GM03348 (cell line): ENCODE data around the gene RBBP8.
A peak's percentile ranks its signal among the peaks of the same experiment; 100 is the strongest.

Experiments used
- DNase-seq: peaks from one replicate; pipeline ENCODE4 v3.0.0; 2012; ENCODE audit warnings: low spot score

Gene RBBP8

DNA sequence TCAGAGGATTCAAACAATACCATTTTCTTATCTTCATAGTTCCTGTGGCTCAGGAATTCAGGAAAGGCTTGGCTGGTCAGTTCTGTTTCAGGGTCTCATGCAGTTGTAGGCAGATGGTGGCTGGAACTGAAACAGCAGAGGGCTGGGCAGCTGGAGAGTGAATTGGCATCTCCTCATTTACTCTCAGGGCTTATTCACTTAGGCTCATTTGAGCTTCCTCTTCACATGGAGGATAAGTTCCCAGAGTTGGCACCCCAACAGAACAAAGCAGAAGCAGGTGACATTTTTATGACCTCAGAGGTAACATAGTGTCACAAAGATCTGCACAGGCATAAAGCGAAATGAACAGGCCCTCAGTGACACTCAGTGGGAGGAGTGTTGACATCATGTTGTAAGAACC is 66.1 kb downstream of the RBBP8 start:
- peak; percentile 46 for DNase-seq

DNA sequence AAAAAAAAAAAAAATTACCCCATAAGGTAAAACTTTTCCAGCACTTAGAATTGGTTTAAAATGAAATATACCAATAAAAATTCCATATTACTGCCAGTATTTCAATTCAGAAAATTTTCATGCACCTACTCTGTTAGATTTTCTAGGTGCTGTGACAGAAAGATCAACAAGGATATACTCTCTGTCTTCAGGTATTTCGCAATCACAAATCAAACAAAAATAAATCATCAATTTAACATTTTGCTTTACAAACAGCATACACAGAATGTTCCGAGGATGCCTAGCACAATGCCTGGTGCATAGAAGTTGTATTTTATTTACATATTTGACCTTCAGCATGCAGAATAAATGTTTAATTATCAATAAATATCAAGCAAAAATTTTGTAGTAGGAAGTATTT is 66.5 kb downstream of the RBBP8 start:
- no peak for DNase-seq

- no peak for DNase-seq
Observed at GRCh38 chr18:23003289-23003688, 70.2 kb downstream of the RBBP8 start.

- DNase-seq, result no peak
Observed at GRCh38 chr18:23012249-23012648, 79.1 kb downstream of the RBBP8 start.

DNA sequence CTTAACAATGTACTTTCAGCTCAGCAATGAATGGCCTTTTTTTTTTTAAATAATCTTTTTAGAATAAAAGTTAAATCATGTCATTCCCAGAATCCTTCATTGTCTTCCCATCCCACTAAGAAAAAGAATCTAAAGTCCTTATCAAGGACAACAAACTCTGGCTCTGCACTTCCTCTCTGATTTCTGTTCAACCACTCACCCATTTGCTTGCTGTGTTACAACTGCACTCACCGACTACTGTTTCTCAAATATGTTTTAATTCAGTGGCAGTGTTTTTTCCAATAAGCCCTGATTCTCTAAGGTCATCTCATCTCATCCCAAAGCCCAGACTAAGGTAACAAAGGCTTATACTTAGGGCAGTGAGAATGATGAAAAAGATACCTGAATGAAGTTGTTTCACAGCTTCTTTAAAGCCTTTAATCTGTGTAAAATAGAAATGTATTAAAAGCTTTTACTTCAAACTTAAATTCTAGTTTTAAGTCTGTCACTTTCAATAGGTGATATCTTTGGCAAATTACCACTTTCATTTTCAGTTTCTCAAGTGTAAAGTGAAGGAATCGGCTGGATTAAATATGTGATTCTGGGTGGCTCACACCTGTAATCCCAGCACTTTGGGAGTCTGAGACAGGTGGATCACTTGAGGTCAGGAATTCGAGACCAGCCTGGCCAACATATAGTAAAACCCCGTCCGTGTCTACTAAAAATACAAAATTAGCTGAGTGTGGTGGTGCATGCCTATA is 87.6 kb downstream of the RBBP8 start:
- DNase-seq, result no peak

DNA sequence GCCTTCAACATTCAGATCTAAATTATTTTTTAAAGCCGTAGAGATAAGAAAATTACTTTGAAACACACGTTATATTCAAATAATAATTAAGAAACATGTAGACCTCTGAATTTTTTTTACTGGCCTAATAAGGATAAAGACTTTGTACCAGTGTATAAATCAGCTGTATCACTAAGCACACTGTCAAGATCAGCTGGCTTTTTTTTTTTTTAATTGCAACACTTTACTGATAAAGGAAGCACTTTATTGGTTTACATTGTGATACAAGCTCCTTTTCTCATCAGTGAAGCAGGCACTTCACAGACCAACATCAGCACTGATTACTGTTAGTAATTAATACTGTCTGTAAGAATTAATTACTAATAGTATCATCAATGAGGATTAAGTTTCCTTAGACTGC is 88.5 kb downstream of the RBBP8 start:
- DNase-seq, result no peak

GRCh38 chr18:23032030-23032582 is 99.0 kb downstream of the RBBP8 start:
- DNase-seq, result peak; percentile 85

GRCh38 chr18:23033056-23033455 is 99.9 kb downstream of the RBBP8 start:
- DNase-seq, result no peak

DNA sequence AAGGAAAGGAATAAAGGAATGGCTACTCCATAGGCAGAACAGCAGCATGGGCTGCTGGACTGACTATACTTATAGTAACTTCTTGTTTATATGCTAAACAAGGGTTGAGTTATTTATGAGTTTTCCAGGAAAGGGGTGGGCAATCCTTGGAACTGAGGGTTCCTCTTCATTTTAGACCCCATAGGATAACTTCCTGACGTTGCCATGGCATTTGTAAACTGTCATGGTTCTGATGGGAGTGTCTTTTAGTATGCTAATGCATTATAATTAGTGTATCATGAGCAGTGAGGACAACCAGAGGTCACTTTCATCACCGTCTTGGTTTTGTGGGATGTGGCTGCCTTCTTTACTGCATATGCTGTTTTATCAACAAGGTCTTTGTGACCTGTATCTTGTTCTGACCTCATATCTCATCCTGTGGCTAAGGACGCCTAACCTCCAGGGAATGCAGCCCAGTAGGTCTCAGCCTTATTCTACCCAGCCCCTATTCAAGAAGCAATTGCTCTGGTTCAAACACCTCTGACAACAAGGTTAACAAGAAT is 103.6 kb downstream of the RBBP8 start:
- DNase-seq, result no peak

DNA sequence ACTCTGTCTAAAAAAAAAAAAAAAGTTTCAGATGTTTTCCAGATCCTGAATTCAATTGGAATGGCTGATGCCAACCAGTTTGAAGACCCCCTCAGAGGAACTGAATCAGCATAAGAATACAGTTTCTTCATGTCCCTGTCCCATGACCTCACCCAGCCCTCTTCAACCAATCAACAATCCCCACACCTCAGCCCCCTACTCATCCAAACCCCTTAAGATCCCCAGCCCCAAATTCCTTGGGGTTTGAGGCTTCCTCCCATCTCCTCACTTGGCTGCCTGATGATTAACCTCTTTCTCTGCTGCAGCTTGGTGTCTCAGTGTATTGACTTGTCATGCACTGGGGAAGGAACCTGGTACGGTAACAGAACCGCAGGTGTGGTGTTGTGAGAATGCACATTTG is 104.5 kb downstream of the RBBP8 start:
- no peak for DNase-seq

DNA sequence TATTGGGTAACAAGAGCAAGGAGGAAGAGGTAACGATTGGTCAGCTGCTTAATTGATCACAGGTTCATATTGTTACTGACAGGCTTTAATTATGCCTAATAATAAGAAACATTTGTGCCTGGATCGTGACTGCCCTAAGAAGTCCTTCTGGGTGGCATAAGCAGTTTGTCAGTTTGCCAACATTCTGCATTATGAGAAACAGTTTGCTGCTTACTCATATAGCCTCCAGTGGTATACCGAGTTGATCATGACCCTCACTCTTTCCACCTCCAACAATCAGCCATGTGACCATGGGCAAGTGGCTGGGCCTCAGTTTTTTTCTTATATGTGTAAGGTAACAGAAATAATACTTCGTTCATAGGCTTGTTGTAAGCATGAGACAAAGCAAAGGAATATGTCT is 105.6 kb downstream of the RBBP8 start:
- peak; percentile 14 for DNase-seq

DNA sequence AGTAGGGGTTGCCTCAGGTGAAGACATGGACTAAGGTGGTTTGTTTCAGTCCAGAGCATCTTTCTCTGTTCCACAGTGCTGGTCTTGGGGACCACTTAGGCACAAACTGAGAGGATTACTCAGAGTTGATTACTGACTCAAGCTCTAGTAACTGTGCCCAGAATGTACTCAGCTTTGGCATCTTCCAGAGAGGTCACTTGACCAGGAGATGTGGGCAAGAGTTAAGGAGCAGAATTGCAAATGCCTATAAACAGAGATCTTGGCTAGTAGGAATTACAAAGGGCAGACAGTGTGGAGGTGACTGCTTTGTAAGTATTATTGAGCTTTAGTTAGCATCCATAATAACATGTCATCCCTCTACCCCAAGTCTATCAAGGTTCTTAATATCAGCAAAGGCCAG is 109.0 kb downstream of the RBBP8 start:
- DNase-seq, result no peak

GRCh38 chr18:23043803-23044376 is 110.8 kb downstream of the RBBP8 start:
- DNase-seq, result no peak

- DNase-seq, result no peak
Observed at GRCh38 chr18:23049698-23050373, 116.7 kb downstream of the RBBP8 start.

- peak; percentile 78 for DNase-seq
Observed at GRCh38 chr18:23053776-23054457, 120.8 kb downstream of the RBBP8 start.

DNA sequence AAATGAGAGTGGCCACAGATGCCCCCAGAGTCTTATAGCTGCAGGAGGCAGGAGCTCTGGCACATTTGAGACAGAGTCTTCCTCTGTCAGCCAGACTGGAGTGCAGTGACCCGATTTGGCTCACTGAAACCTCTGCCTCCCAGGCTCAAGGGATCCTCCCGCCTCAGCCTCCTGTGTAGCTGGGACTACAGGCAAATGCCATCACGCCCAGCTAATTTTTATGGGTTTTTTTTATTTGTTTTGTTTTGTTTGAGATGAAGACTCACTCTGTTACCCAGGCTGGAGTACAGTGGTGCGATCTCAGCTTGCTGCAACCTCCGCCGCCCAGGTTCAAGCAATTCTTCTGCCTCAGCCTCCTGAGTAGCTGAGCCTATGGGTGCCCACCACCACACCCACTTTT is 121.4 kb downstream of the RBBP8 start:
- DNase-seq, result no peak

DNA sequence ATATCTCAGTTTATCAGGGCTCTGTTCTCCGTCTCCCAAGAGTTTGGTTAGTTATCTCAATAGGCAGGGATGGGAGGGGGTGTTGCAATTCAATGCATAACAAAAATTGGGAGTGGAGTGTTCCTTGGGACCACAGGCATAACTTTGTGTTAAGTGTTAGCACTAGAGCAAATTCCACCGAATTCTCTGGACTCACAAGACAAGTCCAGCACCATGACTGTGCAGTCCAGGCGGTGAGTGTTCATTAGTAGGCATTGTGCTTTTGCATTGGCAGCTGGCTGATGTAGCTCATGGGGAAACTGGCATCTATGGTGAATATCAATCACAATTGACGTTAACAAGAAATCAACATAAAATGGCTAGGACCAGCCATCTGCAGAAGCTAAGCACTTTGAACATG is 123.2 kb downstream of the RBBP8 start:
- no peak for DNase-seq

DNA sequence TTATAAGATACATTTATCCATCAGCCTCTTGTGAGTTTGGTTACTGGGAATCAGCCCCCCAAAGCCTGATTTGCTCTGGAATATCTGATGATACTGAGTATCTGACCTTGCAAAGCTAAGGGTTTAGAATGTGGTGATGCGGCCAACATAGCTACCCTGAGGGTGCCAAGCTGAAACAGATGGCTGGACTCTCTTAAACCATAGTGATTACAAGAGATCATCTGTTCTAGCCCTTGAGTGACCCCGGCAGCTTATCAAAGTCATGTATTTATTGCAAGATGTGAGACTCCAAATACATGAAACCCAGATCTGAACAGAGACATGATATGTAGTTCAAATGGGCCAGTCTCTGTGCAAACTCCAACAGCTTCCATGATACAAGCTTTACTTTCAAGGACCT is 124.0 kb downstream of the RBBP8 start:
- DNase-seq, result no peak

- DNase-seq, result peak; percentile 62
Observed at GRCh38 chr18:23058746-23059415, 125.8 kb downstream of the RBBP8 start.

- DNase-seq, result peak; percentile 53
Observed at GRCh38 chr18:23059541-23060465, 126.7 kb downstream of the RBBP8 start.

DNA sequence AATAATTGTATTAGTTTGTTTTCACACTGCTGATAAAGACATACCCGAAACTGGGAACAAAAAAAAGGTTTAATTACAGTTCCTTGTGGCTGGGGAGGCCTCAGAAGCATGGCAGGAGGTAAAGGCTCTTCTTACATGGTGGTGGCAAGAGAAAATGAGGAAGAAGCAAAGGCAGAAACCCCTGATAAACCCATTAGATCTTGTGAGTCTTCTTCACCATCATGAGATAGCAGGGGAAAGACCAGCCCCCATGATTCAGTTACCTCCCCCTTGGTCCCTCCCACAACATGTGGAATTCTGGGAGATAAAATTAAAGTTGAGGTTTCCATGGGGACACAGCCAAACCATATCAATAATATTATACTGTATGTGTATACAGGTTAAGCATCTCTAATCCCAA is 128.9 kb downstream of the RBBP8 start:
- DNase-seq, result no peak
